Measurements from ENCODE around the gene ZNF292.
"Not testable (repeated sequence)": the region's sequence is repeated elsewhere in the genome, so short reads cannot be mapped to it uniquely, and the experiment has no call there.

ZNF292 gene

GRCh38 chr6:87154993-87155841, at the start of gene ZNF292:
ZNF292 (plus strand) TSS chr6:87155565; CDS start chr6:87155592, 27 bp downstream.
- DNase-seq (ENCODE audit: low spot score): peak; percentile 89

- DNase-seq (ENCODE audit: low spot score): no peak
These were observed 49.5 kb upstream of the ZNF292 start for GRCh38 chr6:87105823-87106222.

GRCh38 chr6:87110636-87111035, 44.7 kb upstream of the ZNF292 start:
- DNase-seq (ENCODE audit: low spot score): no peak

GRCh38 chr6:87115402-87116135, 39.8 kb upstream of the ZNF292 start:
- no peak for DNase-seq (ENCODE audit: low spot score)

- no peak for DNase-seq (ENCODE audit: low spot score)
These were observed 38.4 kb upstream of the ZNF292 start for GRCh38 chr6:87116922-87117321.

- no peak for DNase-seq (ENCODE audit: low spot score)
These were observed 37.3 kb upstream of the ZNF292 start for GRCh38 chr6:87118054-87118453.

- DNase-seq (ENCODE audit: low spot score): no peak
These were observed 32.9 kb upstream of the ZNF292 start for GRCh38 chr6:87122477-87122876.

- no peak for DNase-seq (ENCODE audit: low spot score)
These were observed 31.3 kb upstream of the ZNF292 start for GRCh38 chr6:87124074-87124473.

- DNase-seq (ENCODE audit: low spot score): no peak
These were observed 28.9 kb upstream of the ZNF292 start for GRCh38 chr6:87126501-87126900.

GRCh38 chr6:87127737-87128136, 27.6 kb upstream of the ZNF292 start:
- no peak for DNase-seq (ENCODE audit: low spot score)

- no peak for DNase-seq (ENCODE audit: low spot score)
These were observed 18.4 kb upstream of the ZNF292 start for GRCh38 chr6:87136963-87137362.

- peak; percentile 71 for DNase-seq (ENCODE audit: low spot score)
These were observed 16.1 kb upstream of the ZNF292 start for GRCh38 chr6:87139236-87139635.

- DNase-seq (ENCODE audit: low spot score): not testable (repeated sequence)
These were observed 15.4 kb upstream of the ZNF292 start for GRCh38 chr6:87139927-87140326.

GRCh38 chr6:87146363-87146762, 9.0 kb upstream of the ZNF292 start:
- no peak for DNase-seq (ENCODE audit: low spot score)

GRCh38 chr6:87150406-87150805, 5.0 kb upstream of the ZNF292 start:
- DNase-seq (ENCODE audit: low spot score): no peak

- DNase-seq (ENCODE audit: low spot score): no peak
These were observed 3.9 kb upstream of the ZNF292 start for GRCh38 chr6:87151471-87151780.

GRCh38 chr6:87151781-87152525, 3.4 kb upstream of the ZNF292 start:
- DNase-seq (ENCODE audit: low spot score): peak; percentile 43

- no peak for DNase-seq (ENCODE audit: low spot score)
These were observed 2.8 kb upstream of the ZNF292 start for GRCh38 chr6:87152526-87152955.

GRCh38 chr6:87154641-87154992, 748 bp upstream of the ZNF292 start:
- DNase-seq (ENCODE audit: low spot score): no peak

GRCh38 chr6:87155842-87156815, 764 bp downstream of the ZNF292 start:
- peak; percentile 53 for DNase-seq (ENCODE audit: low spot score)

- not testable (repeated sequence) for DNase-seq (ENCODE audit: low spot score)
These were observed 2.2 kb downstream of the ZNF292 start for GRCh38 chr6:87157596-87157995.

GRCh38 chr6:87161299-87161698, 5.9 kb downstream of the ZNF292 start:
- DNase-seq (ENCODE audit: low spot score): no peak

Measured in hematopoietic multipotent progenitor cell treated with erythropoietin and hydrocortisone succinate and interleukin-3 and kit ligand, for 17 days (in vitro differentiated cells).